Activated naive CD8-positive, alpha-beta T cell treated with anti-CD3 and anti-CD28 coated beads, Interleukin-2, amount 10 ng/mL, durations not matched to agents 7 days and 5 days (primary cell): ENCODE data around the gene FANK1. TPM values are rescaled to one million over a fixed set of nuclear protein-coding genes. Genes with fewer than 3 reads are reported as not detected.
"Not testable (repeated sequence)": the region's sequence is repeated elsewhere in the genome, so short reads cannot be mapped to it uniquely, and the experiment has no call there.

ENCODE experiments used
- ATAC-seq: fragments of 150-1000 bp; cut with Tn5 transposase; one replicate; pipeline ENCODE4 v1.10.0; 2021; ENCODE audit warnings: low read depth, moderate library complexity
- POLR2A ChIA-PET: fragments of 350-600 bp; sonication (Branson Sonifier 250); formaldehyde crosslinking; loops from one replicate; lab custom pipeline; 2021; ENCODE audit warnings: antibody characterized with exemption; lab: Charles Lee
- DNase-seq: peaks from one replicate; pipeline ENCODE4 v3.0.0; 2021
- H3K27ac Mint-ChIP-seq: one replicate; pipeline ENCODE4 v1.8.0; 2022; ENCODE audit warnings: mild to moderate bottlenecking, mixed read lengths
- H3K27me3 Mint-ChIP-seq: one replicate; pipeline ENCODE4 v1.8.0; 2022; ENCODE audit warnings: mild to moderate bottlenecking, moderate library complexity, mixed read lengths
- H3K36me3 Mint-ChIP-seq: one replicate; pipeline ENCODE4 v1.8.0; 2021; ENCODE audit warnings: mild to moderate bottlenecking, mixed read lengths
- H3K4me1 Mint-ChIP-seq: one replicate; pipeline ENCODE4 v1.8.0; 2021; ENCODE audit warnings: mixed read lengths
- H3K4me3 Mint-ChIP-seq: one replicate; pipeline ENCODE4 v1.8.0; 2022; ENCODE audit warnings: mild to moderate bottlenecking, moderate library complexity, mixed read lengths
- H3K9me3 Mint-ChIP-seq: one replicate; pipeline ENCODE4 v1.8.0; 2021; ENCODE audit warnings: mixed read lengths
- total RNA-seq, 2 experiments: library from RNA; stranded (reverse); gene quantifications; one replicate each; pipeline ENCODE4 v1.2.3, GENCODE V29; 2021

FANK1 gene
- total RNA-seq, 2 experiments from 2014 or later, result 0.69 to 0.96 TPM

GRCh38 chr10:125927265-125927664 lies 30.9 kb downstream of the FANK1 start:
- H3K27me3 Mint-ChIP-seq, POLR2A ChIA-PET, H3K27ac Mint-ChIP-seq, ATAC-seq, H3K4me1 Mint-ChIP-seq, H3K4me3 Mint-ChIP-seq, DNase-seq, H3K9me3 Mint-ChIP-seq, H3K36me3 Mint-ChIP-seq: not testable (repeated sequence)

GRCh38 chr10:125928928-125929585 lies 32.7 kb downstream of the FANK1 start:
- POLR2A ChIA-PET, result no interaction called here
- Mint-ChIP-seq H3K36me3 (no peaks in the 10 kb centered on the region), H3K27ac (no peak overlapping the region), H3K4me3 (no peak overlapping the region), H3K4me1 (no peaks in the 10 kb centered on the region), H3K27me3 (peaks cover 8% of the 10 kb centered on the region), H3K9me3 (no peaks in the 10 kb centered on the region)
- DNase-seq (no peak), ATAC-seq (no peak)

GRCh38 chr10:125929618-125930017 lies 33.3 kb downstream of the FANK1 start:
- ATAC-seq, result no peak
- Mint-ChIP-seq H3K27ac (no peak overlapping the region), H3K36me3 (no peaks in the 10 kb centered on the region), H3K9me3 (no peaks in the 10 kb centered on the region), H3K27me3 (peaks cover 11% of the 10 kb centered on the region), H3K4me3 (no peak overlapping the region), H3K4me1 (no peaks in the 10 kb centered on the region)
- no peak for DNase-seq
- POLR2A ChIA-PET, result no interaction called here

- Mint-ChIP-seq H3K27me3 (peaks cover 19% of the 10 kb centered on the region), H3K27ac (no peak overlapping the region), H3K4me3 (no peak overlapping the region), H3K36me3 (no peaks in the 10 kb centered on the region), H3K4me1 (no peaks in the 10 kb centered on the region), H3K9me3 (no peaks in the 10 kb centered on the region)
- DNase-seq (no peak), ATAC-seq (no peak)
- POLR2A ChIA-PET, result no interaction called here
Observed at GRCh38 chr10:125933693-125934092, 37.3 kb downstream of the FANK1 start.

- H3K27ac Mint-ChIP-seq, result no peak overlapping the region
- no peaks in the 10 kb centered on the region for H3K4me1 Mint-ChIP-seq
- POLR2A ChIA-PET, result no interaction called here
- no peak for ATAC-seq
- no peak for DNase-seq
- no peak overlapping the region for H3K4me3 Mint-ChIP-seq
- H3K27me3 Mint-ChIP-seq, result peaks cover 19% of the 10 kb centered on the region
- H3K9me3 Mint-ChIP-seq, result no peaks in the 10 kb centered on the region
- no peaks in the 10 kb centered on the region for H3K36me3 Mint-ChIP-seq
Observed at GRCh38 chr10:125936331-125936730, 40.0 kb downstream of the FANK1 start.

GRCh38 chr10:125940515-125940914 lies 44.2 kb downstream of the FANK1 start:
- DNase-seq, result no peak
- H3K27ac Mint-ChIP-seq, result no peak overlapping the region
- H3K4me3 Mint-ChIP-seq, result no peak overlapping the region
- H3K4me1 Mint-ChIP-seq, result no peaks in the 10 kb centered on the region
- no peaks in the 10 kb centered on the region for H3K36me3 Mint-ChIP-seq
- ATAC-seq, result no peak
- H3K27me3 Mint-ChIP-seq, result peaks cover 3% of the 10 kb centered on the region
- peaks cover 6% of the 10 kb centered on the region for H3K9me3 Mint-ChIP-seq
- POLR2A ChIA-PET, result no interaction called here

GRCh38 chr10:125951290-125951689 lies 54.9 kb downstream of the FANK1 start:
- no peaks in the 10 kb centered on the region for H3K4me1 Mint-ChIP-seq
- DNase-seq (no peak), ATAC-seq (no peak)
- no peak overlapping the region for H3K27ac Mint-ChIP-seq
- POLR2A ChIA-PET, result no interaction called here
- H3K4me3 Mint-ChIP-seq, result no peak overlapping the region
- no peaks in the 10 kb centered on the region for H3K36me3 Mint-ChIP-seq
- H3K9me3 Mint-ChIP-seq, result peaks cover 10% of the 10 kb centered on the region
- no peaks in the 10 kb centered on the region for H3K27me3 Mint-ChIP-seq

- Mint-ChIP-seq H3K4me3 (no peak overlapping the region), H3K27me3 (no peaks in the 10 kb centered on the region), H3K27ac (no peak overlapping the region), H3K4me1 (no peaks in the 10 kb centered on the region), H3K36me3 (no peaks in the 10 kb centered on the region), H3K9me3 (peaks cover 10% of the 10 kb centered on the region)
- DNase-seq, result no peak
- POLR2A ChIA-PET, result no interaction called here
- ATAC-seq, result no peak
Observed at GRCh38 chr10:125953778-125954385, 57.5 kb downstream of the FANK1 start.

GRCh38 chr10:125955766-125956165 lies 59.4 kb downstream of the FANK1 start:
- no peaks in the 10 kb centered on the region for H3K36me3 Mint-ChIP-seq
- no peak overlapping the region for H3K27ac Mint-ChIP-seq
- no peak for ATAC-seq
- H3K4me1 Mint-ChIP-seq, result no peaks in the 10 kb centered on the region
- H3K27me3 Mint-ChIP-seq, result no peaks in the 10 kb centered on the region
- DNase-seq, result no peak
- peaks cover 10% of the 10 kb centered on the region for H3K9me3 Mint-ChIP-seq
- POLR2A ChIA-PET, result no interaction called here
- no peak overlapping the region for H3K4me3 Mint-ChIP-seq

- POLR2A ChIA-PET, result no interaction called here
- no peak overlapping the region for H3K4me3 Mint-ChIP-seq
- H3K27me3 Mint-ChIP-seq, result no peaks in the 10 kb centered on the region
- H3K27ac Mint-ChIP-seq, result no peak overlapping the region
- H3K36me3 Mint-ChIP-seq, result no peaks in the 10 kb centered on the region
- ATAC-seq (no peak), DNase-seq (no peak)
- H3K4me1 Mint-ChIP-seq, result no peaks in the 10 kb centered on the region
- H3K9me3 Mint-ChIP-seq, result peaks cover 1% of the 10 kb centered on the region
Observed at GRCh38 chr10:125961743-125962142, 65.4 kb downstream of the FANK1 start.

GRCh38 chr10:125962200-125962599 lies 65.8 kb downstream of the FANK1 start:
- Mint-ChIP-seq H3K4me1 (no peaks in the 10 kb centered on the region), H3K36me3 (no peaks in the 10 kb centered on the region), H3K9me3 (peaks cover 1% of the 10 kb centered on the region), H3K27me3 (no peaks in the 10 kb centered on the region), H3K27ac (no peak overlapping the region), H3K4me3 (no peak overlapping the region)
- ATAC-seq (no peak), DNase-seq (no peak)
- POLR2A ChIA-PET, result no interaction called here

- DNase-seq (no peak), ATAC-seq (no peak)
- no peaks in the 10 kb centered on the region for H3K27me3 Mint-ChIP-seq
- no peaks in the 10 kb centered on the region for H3K36me3 Mint-ChIP-seq
- H3K4me1 Mint-ChIP-seq, result no peaks in the 10 kb centered on the region
- H3K9me3 Mint-ChIP-seq, result peaks cover 1% of the 10 kb centered on the region
- POLR2A ChIA-PET, result no interaction called here
- no peak overlapping the region for H3K27ac Mint-ChIP-seq
- no peak overlapping the region for H3K4me3 Mint-ChIP-seq
Observed at GRCh38 chr10:125964558-125964957, 68.2 kb downstream of the FANK1 start.

- no peak for DNase-seq
- H3K27ac Mint-ChIP-seq, result no peak overlapping the region
- H3K36me3 Mint-ChIP-seq, result no peaks in the 10 kb centered on the region
- POLR2A ChIA-PET, result no interaction called here
- no peaks in the 10 kb centered on the region for H3K27me3 Mint-ChIP-seq
- H3K4me1 Mint-ChIP-seq, result no peaks in the 10 kb centered on the region
- ATAC-seq, result no peak
- H3K9me3 Mint-ChIP-seq, result no peaks in the 10 kb centered on the region
- H3K4me3 Mint-ChIP-seq, result no peak overlapping the region
Observed at GRCh38 chr10:125967533-125967932, 71.2 kb downstream of the FANK1 start.

GRCh38 chr10:125970077-125970630 lies 73.8 kb downstream of the FANK1 start:
- not testable (repeated sequence) for H3K36me3 Mint-ChIP-seq

More at GRCh38 chr10:125970077-125970630, 73.8 kb downstream of the FANK1 start:
- H3K9me3 Mint-ChIP-seq, POLR2A ChIA-PET, H3K27ac Mint-ChIP-seq, H3K27me3 Mint-ChIP-seq, ATAC-seq, H3K4me3 Mint-ChIP-seq, DNase-seq, H3K4me1 Mint-ChIP-seq: not testable (repeated sequence)
